SK-N-MC (cell line): Measurements from ENCODE around the gene NBEA.

ENCODE experiments used
- DNase-seq: peaks from one replicate; pipeline ENCODE4 v3.0.0-alpha.2; 2011; ENCODE audit warnings: low read depth, low spot score
- H3K27ac ChIP-seq: fragments of 200-600 bp; sonication (generic); 2 replicates; pipeline ENCODE4 v1.5.1; 2016; ENCODE audit warnings: mixed run types
- H3K36me3 ChIP-seq: fragments of 200-600 bp; sonication (generic); 2 replicates; pipeline ENCODE4 v1.6.1; 2017; ENCODE audit warnings: antibody characterized with exemption, low read length, mixed read lengths; ENCODE audit not compliant: insufficient read depth
- H3K4me3 ChIP-seq: fragments of 200-600 bp; sonication (generic); 2 replicates; pipeline ENCODE4 v1.5.1; 2016
- H3K9ac ChIP-seq: fragments of 200-600 bp; sonication (generic); 2 replicates; pipeline ENCODE4 v1.8.0; 2017; ENCODE audit warnings: mixed run types, mixed read lengths; ENCODE audit not compliant: insufficient read length
- H3K9me3 ChIP-seq: fragments of 200-600 bp; sonication (generic); 2 replicates; pipeline ENCODE4 v1.6.1; 2017; ENCODE audit warnings: low read depth, mild to moderate bottlenecking, antibody characterized with exemption, low read length, moderate library complexity, mixed read lengths
- EZH2 ChIP-seq: fragments of 200-600 bp; sonication (generic); IDR thresholded peaks from one replicate; pipeline ENCODE4 v1.6.1; 2017; ENCODE audit warnings: antibody characterized with exemption
- FOXP2 ChIP-seq: optimal IDR thresholded peaks from 2 replicates; pipeline ENCODE3; 2011; ENCODE audit warnings: mild to moderate bottlenecking, moderate library complexity; ENCODE audit not compliant: insufficient read depth; ENCODE audit errors: extremely low read length, control extremely low read depth
- POLR2AphosphoS5 ChIP-seq: IDR thresholded peaks from 2 replicates; pipeline ENCODE4 v1.6.1; 2012; ENCODE audit warnings: mild to moderate bottlenecking, low read depth, low read length, borderline replicate concordance

The NBEA gene

GRCh38 chr13:35356572-35356971, 414.5 kb downstream of the NBEA start:
- DNase-seq: no peak
- Histone ChIP-seq H3K4me3 (no peak overlapping the region), H3K9ac (no peak overlapping the region)

GRCh38 chr13:35365883-35366282, 423.8 kb downstream of the NBEA start:
- Histone ChIP-seq H3K27ac (no peak overlapping the region), H3K4me3 (no peak overlapping the region), H3K9me3 (0 out of 2 replicates have a peak, but pooled peaks cover 5% of the 10 kb centered on the region), H3K9ac (no peak overlapping the region), H3K36me3 (no peaks in the 10 kb centered on the region)
- TF ChIP-seq POLR2AphosphoS5 (no peak), FOXP2 (no peak), EZH2 (no peak)
- no peak for DNase-seq

More at GRCh38 chr13:35356572-35356971, 414.5 kb downstream of the NBEA start:
- H3K36me3 ChIP-seq: no peaks in the 10 kb centered on the region
- no peak overlapping the region for H3K27ac ChIP-seq
- TF ChIP-seq POLR2AphosphoS5 (no peak), FOXP2 (no peak), EZH2 (no peak)
- H3K9me3 ChIP-seq: no peaks in the 10 kb centered on the region

- no peak overlapping the region for H3K4me3 ChIP-seq
- TF ChIP-seq POLR2AphosphoS5 (no peak), FOXP2 (no peak), EZH2 (no peak)
Measured at GRCh38 chr13:35367586-35367985, 425.5 kb downstream of the NBEA start.

GRCh38 chr13:35378939-35379338, 436.9 kb downstream of the NBEA start:
- H3K27ac ChIP-seq: no peak overlapping the region
- no peak for DNase-seq
- TF ChIP-seq EZH2 (no peak), FOXP2 (no peak), POLR2AphosphoS5 (no peak)

More at GRCh38 chr13:35367586-35367985, 425.5 kb downstream of the NBEA start:
- no peaks in the 10 kb centered on the region for H3K36me3 ChIP-seq
- H3K9ac ChIP-seq: no peak overlapping the region
- no peak overlapping the region for H3K27ac ChIP-seq
- H3K9me3 ChIP-seq: peaks cover 5% of the 10 kb centered on the region; the same call in 1 of the 2 replicates
- DNase-seq: no peak

GRCh38 chr13:35379663-35380062, 437.6 kb downstream of the NBEA start:
- Histone ChIP-seq H3K9ac (no peak overlapping the region), H3K9me3 (no peaks in the 10 kb centered on the region), H3K4me3 (no peak overlapping the region), H3K27ac (no peak overlapping the region), H3K36me3 (no peaks in the 10 kb centered on the region)
- no peak for DNase-seq
- no peak for TF ChIP-seq POLR2AphosphoS5
- no peak for TF ChIP-seq FOXP2
- TF ChIP-seq EZH2: no peak

More at GRCh38 chr13:35378939-35379338, 436.9 kb downstream of the NBEA start:
- no peak overlapping the region for H3K4me3 ChIP-seq
- no peaks in the 10 kb centered on the region for H3K36me3 ChIP-seq
- H3K9me3 ChIP-seq: no peaks in the 10 kb centered on the region
- H3K9ac ChIP-seq: no peak overlapping the region

- no peak overlapping the region for H3K4me3 ChIP-seq
Measured at GRCh38 chr13:35387682-35388250, 445.7 kb downstream of the NBEA start.

GRCh38 chr13:35388441-35389355, 446.6 kb downstream of the NBEA start:
- Histone ChIP-seq H3K9me3 (no peaks in the 10 kb centered on the region), H3K27ac (no peak overlapping the region)
- TF ChIP-seq POLR2AphosphoS5 (no peak), FOXP2 (no peak), EZH2 (no peak)

More at GRCh38 chr13:35387682-35388250, 445.7 kb downstream of the NBEA start:
- DNase-seq: no peak
- Histone ChIP-seq H3K9me3 (no peaks in the 10 kb centered on the region), H3K36me3 (no peaks in the 10 kb centered on the region), H3K9ac (no peak overlapping the region), H3K27ac (no peak overlapping the region)
- TF ChIP-seq FOXP2 (no peak), POLR2AphosphoS5 (no peak), EZH2 (no peak)

GRCh38 chr13:35389535-35389934, 447.5 kb downstream of the NBEA start:
- Histone ChIP-seq H3K9ac (no peak overlapping the region), H3K9me3 (no peaks in the 10 kb centered on the region), H3K36me3 (no peaks in the 10 kb centered on the region), H3K4me3 (no peak overlapping the region), H3K27ac (no peak overlapping the region)
- no peak for DNase-seq
- TF ChIP-seq FOXP2: no peak
- TF ChIP-seq POLR2AphosphoS5: no peak
- TF ChIP-seq EZH2: no peak

More at GRCh38 chr13:35388441-35389355, 446.6 kb downstream of the NBEA start:
- Histone ChIP-seq H3K36me3 (no peaks in the 10 kb centered on the region), H3K4me3 (peak overlapping the region; percentile 37; the same call in 1 of the 2 replicates), H3K9ac (no peak overlapping the region)
- DNase-seq: no peak
